Mesothelial cell of epicardium (in vitro differentiated cells): ENCODE data around the gene RPS6KC1. TPM values are rescaled to one million over a fixed set of nuclear protein-coding genes. Genes with fewer than 3 reads are reported as not detected.
"Not testable (repeated sequence)": the region's sequence is repeated elsewhere in the genome, so short reads cannot be mapped to it uniquely, and the experiment has no call there.

Source experiments
- DNase-seq, 2 experiments: peaks; one replicate each; pipeline ENCODE4 v3.0.0; 2021; ENCODE audit warnings: low spot score in 2 of 2; ENCODE audit not compliant: unreplicated experiment in 2 of 2
- H3K27ac Mint-ChIP-seq: 2 replicates; pipeline ENCODE4 v1.8.0; 2021; ENCODE audit warnings: mixed read lengths
- H3K27me3 Mint-ChIP-seq: 2 replicates; pipeline ENCODE4 v1.8.0; 2021; ENCODE audit warnings: low read depth, mixed read lengths
- H3K36me3 Mint-ChIP-seq: 2 replicates; pipeline ENCODE4 v1.8.0; 2021; ENCODE audit warnings: mixed read lengths
- H3K4me1 Mint-ChIP-seq: 2 replicates; pipeline ENCODE4 v1.8.0; 2021; ENCODE audit warnings: mixed read lengths
- H3K4me3 Mint-ChIP-seq: 2 replicates; pipeline ENCODE4 v1.8.0; 2021; ENCODE audit warnings: mild to moderate bottlenecking, moderate library complexity, mixed read lengths
- H3K9me3 Mint-ChIP-seq: 2 replicates; pipeline ENCODE4 v1.8.0; 2021; ENCODE audit warnings: mixed read lengths
- CTCF ChIP-seq: fragments of 200-600 bp; sonication (generic); IDR thresholded peaks from one replicate; pipeline ENCODE4 v1.5.0; 2021; ENCODE audit warnings: antibody characterized with exemption; ENCODE audit not compliant: unreplicated experiment
- total RNA-seq: library from RNA; stranded (reverse); gene quantifications from 3 replicates; pipeline ENCODE4 v1.2.1, GENCODE V29; 2021

RPS6KC1 gene
- total RNA-seq, 1 donor from 2014 or later = 28.5 TPM

- Mint-ChIP-seq H3K9me3 (peaks cover 40% of the 10 kb centered on the region), H3K27me3 (no peaks in the 10 kb centered on the region), H3K4me1 (no peaks in the 10 kb centered on the region), H3K4me3 (no peak overlapping the region), H3K36me3 (peaks cover 52% of the 10 kb centered on the region), H3K27ac (no peak overlapping the region)
- no peak for DNase-seq
- no peak for TF ChIP-seq CTCF
These were observed 132.1 kb downstream of the RPS6KC1 start for GRCh38 chr1:213183036-213183672.

GRCh38 chr1:213186168-213186567 lies 135.1 kb downstream of the RPS6KC1 start:
- Mint-ChIP-seq H3K27ac (no peak overlapping the region), H3K36me3 (peaks cover 60% of the 10 kb centered on the region), H3K4me1 (no peaks in the 10 kb centered on the region), H3K9me3 (peaks cover 46% of the 10 kb centered on the region), H3K4me3 (no peak overlapping the region), H3K27me3 (no peaks in the 10 kb centered on the region)
- no peak for DNase-seq
- no peak for TF ChIP-seq CTCF

- no peaks in the 10 kb centered on the region for H3K4me1 Mint-ChIP-seq
- no peak for DNase-seq
- H3K27me3 Mint-ChIP-seq = no peaks in the 10 kb centered on the region
- peaks cover 53% of the 10 kb centered on the region for H3K9me3 Mint-ChIP-seq
- H3K36me3 Mint-ChIP-seq = peaks cover 65% of the 10 kb centered on the region
- no peak overlapping the region for H3K27ac Mint-ChIP-seq
- H3K4me3 Mint-ChIP-seq = no peak overlapping the region
- no peak for TF ChIP-seq CTCF
These were observed 141.0 kb downstream of the RPS6KC1 start for GRCh38 chr1:213192026-213192425.

GRCh38 chr1:213194383-213194782 lies 143.3 kb downstream of the RPS6KC1 start:
- no peak for DNase-seq
- Mint-ChIP-seq H3K4me1 (no peaks in the 10 kb centered on the region), H3K4me3 (no peak overlapping the region), H3K27ac (no peak overlapping the region), H3K27me3 (no peaks in the 10 kb centered on the region), H3K36me3 (peaks cover 80% of the 10 kb centered on the region), H3K9me3 (peaks cover 76% of the 10 kb centered on the region)
- no peak for TF ChIP-seq CTCF

GRCh38 chr1:213194855-213195254 lies 143.8 kb downstream of the RPS6KC1 start:
- Mint-ChIP-seq H3K36me3 (peaks cover 81% of the 10 kb centered on the region), H3K4me3 (no peak overlapping the region), H3K9me3 (peaks cover 77% of the 10 kb centered on the region), H3K27me3 (no peaks in the 10 kb centered on the region), H3K4me1 (no peaks in the 10 kb centered on the region), H3K27ac (no peak overlapping the region)
- no peak for TF ChIP-seq CTCF
- DNase-seq = no peak

GRCh38 chr1:213196328-213197054 lies 145.4 kb downstream of the RPS6KC1 start:
- H3K27me3 Mint-ChIP-seq, H3K4me3 Mint-ChIP-seq, H3K27ac Mint-ChIP-seq, DNase-seq, H3K4me1 Mint-ChIP-seq: not testable (repeated sequence)
- peaks cover 73% of the 10 kb centered on the region for H3K9me3 Mint-ChIP-seq
- peaks cover 74% of the 10 kb centered on the region for H3K36me3 Mint-ChIP-seq
